HepG2 (cell line): ENCODE data around the gene RBM5. TPM values are rescaled to one million over a fixed set of nuclear protein-coding genes. Genes with fewer than 3 reads are reported as not detected.
A peak's percentile ranks its signal among the peaks of the same experiment; 100 is the strongest.

Experiments
- AHR ChIP-seq: IDR thresholded peaks from 2 replicates; pipeline ENCODE4 v1.6.1; 2018; ENCODE audit warnings: missing genetic modification reagents, missing compliant biosample characterization
- ELF3 ChIP-seq: IDR thresholded peaks from 2 replicates; pipeline ENCODE4 v1.6.1; 2016; ENCODE audit warnings: missing genetic modification reagents, missing compliant biosample characterization
- FOXP4 ChIP-seq: sonication (generic); formaldehyde crosslinking; IDR thresholded peaks from 2 replicates; pipeline ENCODE4 v1.4.0; 2020; ENCODE audit warnings: missing genetic modification reagents
- GRHL1 ChIP-seq: sonication (generic); formaldehyde crosslinking; conservative IDR thresholded peaks from 2 replicates; pipeline ENCODE4 v1.8.0; 2022; ENCODE audit warnings: missing genetic modification reagents
- HDAC6 ChIP-seq: fragments of 200-600 bp; sonication (generic); IDR thresholded peaks from 2 replicates; pipeline ENCODE4 v1.7.0; 2017; ENCODE audit warnings: mild to moderate bottlenecking, antibody characterized with exemption, low read length, low read depth
- JDP2 ChIP-seq: sonication (generic); formaldehyde crosslinking; IDR thresholded peaks from 2 replicates; pipeline ENCODE4 v1.8.1; 2022; ENCODE audit warnings: missing genetic modification reagents, borderline replicate concordance
- KAT7 ChIP-seq: IDR thresholded peaks from 2 replicates; pipeline ENCODE4 v1.6.1; 2018; ENCODE audit warnings: borderline replicate concordance, missing compliant biosample characterization
- KLF6 ChIP-seq: IDR thresholded peaks from 2 replicates; pipeline ENCODE4 v1.8.0; 2016; ENCODE audit warnings: missing biosample characterization, missing genetic modification reagents
- MIER3 ChIP-seq: IDR thresholded peaks from 2 replicates; pipeline ENCODE4 v1.6.1; 2016; ENCODE audit warnings: missing compliant biosample characterization, borderline replicate concordance
- MTF2 ChIP-seq: sonication (generic); formaldehyde crosslinking; IDR thresholded peaks from 2 replicates; pipeline ENCODE4 v1.5.0; 2020; ENCODE audit warnings: missing genetic modification reagents, borderline replicate concordance
- PAF1 ChIP-seq: IDR thresholded peaks from 2 replicates; pipeline ENCODE4 v1.6.1; 2016; ENCODE audit warnings: missing genetic modification reagents, missing compliant biosample characterization
- PHB2 ChIP-seq: fragments of 450-650 bp; IDR thresholded peaks from 2 replicates; pipeline ENCODE4 v1.6.1; 2018; ENCODE audit not compliant: partially characterized antibody
- RXRB ChIP-seq: IDR thresholded peaks from 2 replicates; pipeline ENCODE4 v1.6.1; 2016; ENCODE audit warnings: borderline replicate concordance, missing genetic modification reagents, missing compliant biosample characterization
- SMAD1 ChIP-seq: sonication (generic); formaldehyde crosslinking; IDR thresholded peaks from 2 replicates; pipeline ENCODE4 v1.4.0; 2020; ENCODE audit warnings: missing genetic modification reagents, low read depth, mild to moderate bottlenecking, borderline replicate concordance
- ZBTB7A ChIP-seq: sonication (generic); formaldehyde crosslinking; IDR thresholded peaks from 2 replicates; pipeline ENCODE4 v1.8.0; 2022; ENCODE audit warnings: mild to moderate bottlenecking, missing genetic modification reagents
- ZMYM3 ChIP-seq: sonication (generic); formaldehyde crosslinking; IDR thresholded peaks from 2 replicates; pipeline ENCODE4 v1.5.1; 2020; ENCODE audit warnings: mild to moderate bottlenecking, missing genetic modification reagents
- ZNF282 ChIP-seq: fragments of 450-650 bp; IDR thresholded peaks from 2 replicates; pipeline ENCODE4 v1.6.1; 2018; ENCODE audit not compliant: partially characterized antibody
- ZNF430 ChIP-seq: sonication (generic); formaldehyde crosslinking; IDR thresholded peaks from 2 replicates; pipeline ENCODE4 v1.9.0; 2021; ENCODE audit warnings: mild to moderate bottlenecking, missing genetic modification reagents
- ZNF446 ChIP-seq: sonication (generic); formaldehyde crosslinking; IDR thresholded peaks from 2 replicates; pipeline ENCODE4 v1.5.0; 2020; ENCODE audit warnings: mild to moderate bottlenecking, missing genetic modification reagents
- ZNF569 ChIP-seq: sonication (generic); formaldehyde crosslinking; IDR thresholded peaks from 2 replicates; pipeline ENCODE4 v1.5.0; 2020; ENCODE audit warnings: mild to moderate bottlenecking, missing genetic modification reagents, moderate library complexity, borderline replicate concordance
- ZNF644 ChIP-seq: IDR thresholded peaks from 2 replicates; pipeline ENCODE4 v1.6.1; 2016; ENCODE audit warnings: low read depth
- ZNF776 ChIP-seq: sonication (generic); formaldehyde crosslinking; IDR thresholded peaks from 2 replicates; pipeline ENCODE4 v1.4.0; 2020; ENCODE audit warnings: mild to moderate bottlenecking, missing genetic modification reagents
- polyA plus RNA-seq, 8 experiments: library from polyadenylated mRNA; depleted of rRNA in 3 of 8; stranded (reverse) in 7 of 8; unstranded in 1 of 8; fragments of >200 nt; fragmentation: Illumina TruSeq in 4 of 8; extraction: Trizol in 4 of 8; gene quantifications; 2 replicates each; pipeline versions ENCODE4 v1.2.1 to v1.2.3, GENCODE V29; 2011 to 2016; ENCODE audit warnings: low read depth in 4 of 8, missing spikeins in 1 of 8, mixed read lengths in 1 of 8; ENCODE audit not compliant: insufficient read depth in 1 of 8
- total RNA-seq, 5 experiments: library from RNA; depleted of rRNA; stranded (reverse); fragments of >200 nt; fragmentation: Illumina TruSeq; extraction: Trizol; gene quantifications; 2 replicates each; pipeline ENCODE4 v1.2.3, GENCODE V29; 2016; ENCODE audit warnings: low read depth in 1 of 5
- TF ChIP-seq, protein P1 (sequence below): sonication (generic); formaldehyde crosslinking; IDR thresholded peaks from 2 replicates; pipeline ENCODE4 v1.5.0; 2020; ENCODE audit warnings: mild to moderate bottlenecking, missing genetic modification reagents, moderate library complexity
- TF ChIP-seq, protein P2 (sequence below): sonication (generic); formaldehyde crosslinking; IDR thresholded peaks from 2 replicates; pipeline ENCODE4 v1.5.0; 2020; ENCODE audit warnings: missing genetic modification reagents, mild to moderate bottlenecking, borderline replicate concordance

RBM5 gene
- total and polyA plus RNA-seq, 2 of the 13 experiments (the other 11 are each of a cell fraction or from before 2014, with no cell fraction given): 106 to 204 TPM

- TF ChIP-seq FOXP4 (CRISPR knock-in tag) (peak; percentile 56), ZNF569 (CRISPR knock-in tag) (no peak), RXRB (peak; percentile 39; the same call in 1 of the 2 replicates), KAT7 (no peak), ZNF776 (CRISPR knock-in tag) (no peak), KLF6 (CRISPR knock-in tag) (0 out of 2 replicates have a peak, but pooled peaks have one; percentile 12), AHR (CRISPR knock-in tag) (no peak), MIER3 (no peak), ZBTB7A (CRISPR knock-in tag) (0 out of 2 replicates have a peak, but pooled peaks have one; percentile 21), ZNF430 (no peak), ZMYM3 (CRISPR knock-in tag) (0 out of 2 replicates have a peak, but pooled peaks have one; percentile 10), MTF2 (CRISPR knock-in tag) (no peak), ZNF282 (no peak), ZNF446 (CRISPR knock-in tag) (no peak), ZNF644 (CRISPR knock-in tag) (no peak), HDAC6 (no peak), PAF1 (no peak), PHB2 (no peak), ELF3 (0 out of 2 replicates have a peak, but pooled peaks have one; percentile 6), SMAD1 (CRISPR knock-in tag) (no peak), GRHL1 (CRISPR knock-in tag) (no peak), JDP2 (CRISPR knock-in tag) (no peak)
- TF ChIP-seq, protein P1, sequence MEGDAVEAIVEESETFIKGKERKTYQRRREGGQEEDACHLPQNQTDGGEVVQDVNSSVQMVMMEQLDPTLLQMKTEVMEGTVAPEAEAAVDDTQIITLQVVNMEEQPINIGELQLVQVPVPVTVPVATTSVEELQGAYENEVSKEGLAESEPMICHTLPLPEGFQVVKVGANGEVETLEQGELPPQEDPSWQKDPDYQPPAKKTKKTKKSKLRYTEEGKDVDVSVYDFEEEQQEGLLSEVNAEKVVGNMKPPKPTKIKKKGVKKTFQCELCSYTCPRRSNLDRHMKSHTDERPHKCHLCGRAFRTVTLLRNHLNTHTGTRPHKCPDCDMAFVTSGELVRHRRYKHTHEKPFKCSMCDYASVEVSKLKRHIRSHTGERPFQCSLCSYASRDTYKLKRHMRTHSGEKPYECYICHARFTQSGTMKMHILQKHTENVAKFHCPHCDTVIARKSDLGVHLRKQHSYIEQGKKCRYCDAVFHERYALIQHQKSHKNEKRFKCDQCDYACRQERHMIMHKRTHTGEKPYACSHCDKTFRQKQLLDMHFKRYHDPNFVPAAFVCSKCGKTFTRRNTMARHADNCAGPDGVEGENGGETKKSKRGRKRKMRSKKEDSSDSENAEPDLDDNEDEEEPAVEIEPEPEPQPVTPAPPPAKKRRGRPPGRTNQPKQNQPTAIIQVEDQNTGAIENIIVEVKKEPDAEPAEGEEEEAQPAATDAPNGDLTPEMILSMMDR: no peak
- TF ChIP-seq, protein P2, sequence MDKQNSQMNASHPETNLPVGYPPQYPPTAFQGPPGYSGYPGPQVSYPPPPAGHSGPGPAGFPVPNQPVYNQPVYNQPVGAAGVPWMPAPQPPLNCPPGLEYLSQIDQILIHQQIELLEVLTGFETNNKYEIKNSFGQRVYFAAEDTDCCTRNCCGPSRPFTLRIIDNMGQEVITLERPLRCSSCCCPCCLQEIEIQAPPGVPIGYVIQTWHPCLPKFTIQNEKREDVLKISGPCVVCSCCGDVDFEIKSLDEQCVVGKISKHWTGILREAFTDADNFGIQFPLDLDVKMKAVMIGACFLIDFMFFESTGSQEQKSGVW (CRISPR knock-in tag): no peak
These were observed 62.4 kb downstream of the RBM5 start (continued) for GRCh38 chr3:50150863-50151686.
